ENCODE measurements around the gene DNAAF5.
"Not testable (repeated sequence)": the region's sequence is repeated elsewhere in the genome, so short reads cannot be mapped to it uniquely, and the experiment has no call there.

Gene DNAAF5

DNA sequence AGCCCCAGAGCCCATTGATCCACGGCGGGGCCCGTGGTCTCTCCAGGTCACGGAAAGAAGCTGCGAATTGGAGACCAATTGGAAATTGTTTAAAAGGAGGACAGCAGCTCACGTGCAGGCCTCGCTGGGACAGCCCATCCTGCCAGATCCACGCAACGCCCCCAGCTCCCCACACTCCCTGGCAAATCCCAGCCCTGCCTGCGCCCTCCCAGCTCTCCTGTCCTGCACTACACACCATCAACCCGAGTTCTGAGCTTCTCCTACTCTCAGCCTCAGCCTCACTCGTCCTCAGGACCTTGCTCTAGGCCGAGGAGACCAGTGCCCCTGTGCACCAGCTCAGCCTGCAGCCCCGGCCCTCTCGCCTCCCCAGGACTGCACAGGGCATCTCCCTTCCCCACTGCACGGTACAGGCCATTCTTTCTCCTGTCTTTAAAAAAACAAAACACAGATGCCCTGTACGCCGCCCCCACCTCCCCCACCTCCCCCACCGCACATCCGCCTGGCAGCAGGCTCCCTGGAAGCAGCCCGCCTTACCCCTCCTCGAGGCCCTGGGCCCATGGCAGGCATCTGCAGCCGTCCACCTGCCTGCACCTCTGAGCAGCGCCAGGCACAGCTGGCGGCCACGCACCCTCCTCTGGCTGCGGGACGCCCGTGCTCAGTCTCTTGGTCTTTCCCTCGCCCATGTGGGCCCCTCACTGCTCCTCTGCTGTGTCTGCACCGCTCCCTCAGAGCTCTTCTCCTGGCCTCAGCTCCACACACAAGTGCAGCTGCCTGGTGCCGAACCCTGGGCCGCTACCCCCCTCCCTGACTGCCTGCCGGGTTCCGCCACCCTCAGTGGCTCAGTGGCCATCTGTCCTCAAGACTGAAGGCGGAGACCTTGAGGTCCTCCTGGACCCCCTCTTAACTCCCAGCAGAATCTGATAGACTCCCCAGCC is 57.3 kb downstream of the DNAAF5 start:
- DNase-seq = no peak

DNA sequence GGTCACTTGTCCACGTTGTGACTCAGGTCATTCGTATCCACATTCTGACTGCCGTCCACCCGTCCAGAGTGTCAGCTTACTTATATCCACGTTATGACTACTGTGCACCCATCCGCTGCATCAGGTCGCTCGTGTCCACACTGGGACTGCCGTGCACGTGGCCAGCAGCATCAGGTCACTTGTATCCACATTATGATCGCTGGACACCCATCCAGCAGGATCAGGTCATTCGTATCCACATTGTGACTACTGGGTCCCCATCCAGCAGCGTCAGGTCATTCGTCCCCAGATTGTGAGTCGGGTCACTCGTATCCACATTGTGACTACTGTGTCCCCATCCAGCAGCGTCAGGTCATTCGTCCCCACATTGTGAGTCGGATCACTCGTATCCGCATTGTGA is 58.5 kb downstream of the DNAAF5 start:
- DNase-seq = no peak

DNA sequence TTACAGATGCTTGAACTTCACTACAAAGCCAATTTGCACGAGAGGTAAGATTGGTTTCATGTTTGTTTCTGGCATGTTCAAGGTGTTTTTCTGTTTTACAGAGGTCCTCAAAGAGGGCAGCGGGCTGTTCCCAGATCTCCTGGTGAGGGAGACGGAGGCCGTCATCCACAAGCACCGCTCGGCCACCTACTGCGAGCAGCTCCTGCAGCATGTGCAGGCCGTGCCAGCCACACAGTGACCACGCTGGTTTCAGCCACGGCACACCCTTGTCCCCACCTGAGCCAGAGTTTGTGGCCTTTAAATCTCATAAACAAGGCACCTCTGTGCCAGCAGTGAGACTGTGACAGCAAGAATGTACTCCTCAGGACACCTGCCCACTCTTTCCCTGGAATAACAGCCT is 58.9 kb downstream of the DNAAF5 start:
- DNase-seq = no peak

DNA sequence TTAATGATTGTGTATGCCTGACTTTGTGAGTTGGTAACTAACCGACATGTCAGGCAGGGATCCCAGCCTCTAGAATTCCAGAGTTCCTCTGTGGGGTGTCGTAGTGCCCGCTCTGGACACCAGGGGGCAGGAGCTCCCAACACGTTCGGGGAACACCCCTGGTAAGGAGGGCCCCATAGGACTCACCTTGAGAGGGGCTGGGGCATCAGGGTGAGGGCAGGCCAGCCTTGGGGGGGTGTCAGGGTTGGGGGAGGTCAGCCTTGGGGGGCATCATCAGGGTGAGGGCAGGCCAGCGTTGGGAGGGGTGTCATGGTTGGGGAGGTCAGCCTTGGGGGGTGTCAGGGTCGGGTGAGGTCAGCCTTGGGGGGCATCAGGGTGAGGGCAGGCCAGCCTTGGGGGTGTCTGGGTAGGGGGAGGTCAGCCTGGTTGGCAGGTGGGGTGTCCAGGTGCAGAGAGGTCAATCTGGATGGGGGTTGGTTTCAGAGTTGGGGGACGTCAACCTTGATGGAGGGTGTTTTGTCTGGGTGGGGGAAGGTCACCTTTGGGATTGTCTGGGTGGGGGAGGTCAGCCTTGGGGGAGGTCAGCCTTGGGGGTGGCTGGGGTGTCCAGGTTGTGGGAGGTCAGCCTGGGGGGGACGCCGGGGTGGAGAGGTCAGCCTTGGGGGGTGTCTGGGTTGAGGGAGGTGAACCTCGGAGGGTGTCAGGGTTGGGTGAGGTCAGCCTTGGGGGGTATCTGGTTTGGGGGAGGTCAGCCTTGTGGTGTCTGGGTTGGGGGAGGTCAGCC is 60.2 kb downstream of the DNAAF5 start:
- DNase-seq = peak; percentile 52

DNA sequence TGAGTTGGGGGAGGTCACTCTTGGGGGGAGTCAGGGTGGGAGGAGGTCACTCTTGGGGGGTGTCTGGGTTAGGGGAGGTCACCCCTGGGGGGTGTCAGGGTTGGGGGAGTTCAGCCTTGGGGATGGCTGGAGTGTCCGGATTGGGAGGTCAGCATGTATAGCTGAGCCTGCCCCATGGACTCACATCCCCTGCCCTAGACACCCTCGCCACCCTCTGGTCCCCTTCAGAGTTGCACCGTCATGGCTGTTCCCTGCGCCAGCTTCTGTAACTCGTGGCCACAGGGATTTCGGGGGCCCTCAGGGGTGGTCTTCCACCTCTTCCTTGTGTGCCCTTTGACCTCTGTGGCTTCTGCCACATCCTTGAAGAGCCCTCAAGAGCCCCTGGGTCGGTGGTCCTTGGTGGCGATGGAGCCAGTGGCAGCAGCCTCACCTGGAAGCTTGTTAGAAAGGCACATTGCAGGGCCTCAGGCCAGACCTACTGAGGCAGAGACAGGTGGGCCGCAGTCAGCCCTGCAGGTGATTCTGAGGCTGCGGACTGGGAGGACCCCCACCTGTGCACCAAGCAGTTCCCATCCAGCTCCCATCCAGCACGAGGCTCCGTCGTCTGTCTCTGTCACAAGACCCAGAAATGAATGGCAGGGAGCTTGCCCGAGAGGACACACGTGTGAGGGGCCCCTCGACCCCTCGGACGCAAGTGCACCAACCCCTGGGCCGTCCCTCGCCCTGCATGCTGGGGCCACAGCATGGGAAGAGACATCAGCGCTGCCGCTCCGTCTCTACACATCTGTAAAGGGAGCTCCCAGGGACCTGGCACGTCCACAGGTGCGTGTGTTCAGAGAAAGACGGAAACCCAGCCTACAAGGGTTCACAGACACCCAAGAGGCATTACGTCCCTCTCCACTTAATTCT is 61.1 kb downstream of the DNAAF5 start:
- DNase-seq = no peak

DNA sequence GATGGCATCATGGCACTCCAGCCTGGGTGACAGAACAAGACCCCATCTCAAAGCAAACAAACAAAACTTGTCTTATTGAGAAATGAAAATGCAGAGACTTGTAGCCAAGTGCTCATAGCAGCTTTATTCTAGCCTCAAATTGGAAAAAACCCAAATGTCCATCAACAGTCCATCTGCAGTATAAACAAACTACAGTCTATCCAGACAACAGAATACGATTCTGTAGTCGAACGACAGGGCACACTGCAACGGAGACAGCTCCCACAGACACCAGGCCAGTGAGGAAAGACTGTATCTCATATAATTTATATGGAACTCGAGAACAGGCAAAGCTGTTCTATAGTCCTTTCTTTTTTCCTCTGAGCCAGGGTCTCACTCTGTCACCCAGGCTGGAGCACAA is 65.0 kb downstream of the DNAAF5 start:
- no peak for DNase-seq

DNA sequence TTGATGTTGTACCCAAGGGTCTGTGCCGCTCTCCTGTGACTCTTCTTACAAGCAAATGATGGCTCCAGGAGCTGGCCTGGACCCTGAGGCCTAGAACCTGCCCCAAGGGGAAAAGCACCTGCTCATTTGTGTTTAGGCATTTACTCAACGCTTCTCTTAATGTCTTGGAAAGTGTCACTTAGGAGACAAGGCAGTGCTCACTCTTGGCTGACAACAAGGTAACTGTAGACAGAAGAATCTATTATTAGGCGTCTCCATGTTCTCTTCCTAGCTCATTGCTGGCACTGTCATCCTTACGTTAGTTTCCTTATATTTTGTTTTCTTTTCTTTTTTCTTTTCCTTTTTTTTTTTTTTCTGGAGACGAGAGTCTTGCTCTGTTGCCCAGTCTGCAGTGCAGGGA is 67.7 kb downstream of the DNAAF5 start:
- no peak for DNase-seq

DNA sequence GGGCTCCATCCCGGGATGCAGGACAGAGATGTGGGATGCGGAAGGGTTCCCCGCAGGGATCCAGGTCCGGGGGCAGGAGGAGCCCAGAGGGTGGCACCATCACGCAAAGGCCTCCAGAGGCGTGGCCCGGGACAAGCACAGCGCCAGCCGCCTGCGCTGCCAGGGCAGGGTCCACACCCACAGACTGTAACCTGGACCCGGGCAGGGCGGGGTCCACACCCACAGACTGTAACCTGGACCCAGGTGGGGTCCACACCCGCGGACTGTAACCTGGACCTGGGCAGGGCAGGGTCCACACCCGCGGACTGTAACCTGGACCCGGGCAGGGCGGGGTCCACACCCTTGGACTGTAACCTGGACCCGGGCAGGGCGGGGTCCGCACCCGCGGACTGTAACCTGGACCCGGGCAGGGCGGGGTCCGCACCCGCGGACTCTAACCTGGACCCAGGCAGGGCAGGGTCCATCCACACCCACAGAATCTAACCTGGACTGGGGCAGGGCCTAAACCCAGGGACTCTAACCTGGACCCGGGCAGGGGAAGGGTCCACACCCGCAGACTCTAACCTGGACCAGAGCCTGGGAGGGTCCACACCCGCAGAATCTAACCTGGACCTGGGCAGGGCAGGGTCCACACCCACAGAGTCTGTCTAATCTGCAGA is 68.3 kb downstream of the DNAAF5 start:
- no peak for DNase-seq

DNA sequence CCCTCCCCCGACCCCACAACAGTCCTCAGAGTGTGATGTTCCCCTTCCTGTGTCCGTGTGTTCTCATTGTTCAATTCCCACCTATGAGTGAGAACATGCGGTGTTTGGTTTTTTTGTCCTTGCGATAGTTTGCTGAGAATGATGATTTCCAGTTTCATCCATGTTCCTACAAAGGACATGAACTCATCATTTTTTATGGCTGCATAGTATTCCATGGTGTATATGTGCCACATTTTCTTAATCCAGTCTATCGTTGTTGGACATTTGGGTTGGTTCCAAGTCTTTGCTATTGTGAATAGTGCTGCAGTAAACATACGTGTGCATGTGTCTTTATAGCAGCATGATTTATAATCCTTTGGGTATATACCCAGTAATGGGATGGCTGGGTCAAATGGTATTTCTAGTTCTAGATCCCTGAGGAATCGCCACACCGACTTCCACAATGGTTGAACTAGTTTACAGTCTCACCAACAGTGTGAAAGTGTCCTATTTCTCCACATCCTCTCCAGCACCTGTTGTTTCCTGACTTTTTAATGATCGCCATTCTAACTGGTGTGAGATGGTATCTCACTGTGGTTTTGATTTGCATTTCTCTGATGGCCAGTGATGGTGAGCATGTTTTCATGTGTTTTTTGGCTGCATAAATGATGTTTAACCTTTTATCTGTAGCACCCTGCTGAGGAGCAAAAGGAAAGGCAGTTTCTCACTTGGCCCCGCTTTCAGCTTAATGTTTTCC is 70.1 kb downstream of the DNAAF5 start:
- DNase-seq = not testable (repeated sequence)

DNA sequence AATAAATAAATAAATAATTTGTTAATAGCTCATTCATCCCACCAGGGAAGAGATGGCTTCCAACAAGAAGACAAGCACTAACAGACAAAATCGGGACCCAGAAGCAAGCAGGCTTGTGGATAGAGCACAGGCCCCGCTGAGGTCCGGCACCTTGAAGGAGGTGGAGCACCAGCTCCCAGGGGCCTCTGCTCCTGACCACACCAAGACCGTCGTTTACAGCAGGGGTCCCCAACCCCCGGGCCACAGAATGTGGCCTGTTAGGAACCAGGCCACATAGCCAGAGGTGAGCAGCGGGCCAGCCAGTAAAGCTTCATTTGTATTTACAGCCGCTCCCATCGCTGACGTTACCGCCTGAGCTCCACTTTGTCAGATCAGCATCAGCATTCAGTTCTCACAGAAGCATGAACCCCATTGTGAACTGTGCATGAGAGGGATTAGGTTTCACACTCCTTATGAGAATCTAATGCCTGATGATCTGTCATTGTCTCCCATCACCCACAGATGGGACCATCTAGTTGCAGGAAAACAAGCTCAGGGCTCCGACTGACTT is 72.5 kb downstream of the DNAAF5 start:
- no peak for DNase-seq

DNA sequence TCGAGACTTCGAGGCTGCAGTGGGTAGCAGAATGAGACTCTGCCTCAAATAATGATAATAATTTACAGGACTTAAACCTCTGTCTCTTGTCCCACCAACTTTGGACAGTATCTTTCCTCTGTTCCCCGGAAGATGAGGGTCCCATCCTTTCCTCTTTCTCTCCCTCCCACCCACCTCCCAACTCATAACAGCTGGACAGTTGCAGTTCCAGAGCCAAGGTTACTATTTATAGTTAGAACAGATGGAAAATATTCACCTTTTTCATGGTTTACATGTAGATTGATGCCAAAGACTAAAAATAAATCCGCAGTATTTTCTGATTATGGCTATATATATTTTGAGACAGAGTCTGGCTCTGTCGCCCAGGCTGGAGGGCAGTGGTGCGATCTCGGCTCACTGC is 74.2 kb downstream of the DNAAF5 start:
- no peak for DNase-seq

DNA sequence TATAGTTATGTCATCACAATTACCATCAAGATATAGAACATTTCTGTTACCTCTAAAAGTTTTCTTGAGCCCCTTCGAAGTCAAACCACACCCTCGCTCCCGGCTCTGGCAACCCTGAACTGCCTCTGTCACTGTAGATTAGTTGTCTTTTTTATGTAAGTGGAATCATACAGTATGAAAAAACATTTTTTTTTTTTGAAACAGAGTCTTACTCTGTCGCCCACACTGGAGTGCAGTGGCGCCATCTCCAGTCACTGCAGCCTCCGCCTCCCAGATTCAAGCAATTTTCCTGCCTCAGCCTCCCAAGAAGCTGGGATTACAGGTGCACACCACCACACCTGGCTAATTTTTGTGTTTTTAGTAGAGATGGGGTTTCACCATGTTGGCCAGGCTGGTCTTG is 74.9 kb downstream of the DNAAF5 start:
- DNase-seq = not testable (repeated sequence)

DNA sequence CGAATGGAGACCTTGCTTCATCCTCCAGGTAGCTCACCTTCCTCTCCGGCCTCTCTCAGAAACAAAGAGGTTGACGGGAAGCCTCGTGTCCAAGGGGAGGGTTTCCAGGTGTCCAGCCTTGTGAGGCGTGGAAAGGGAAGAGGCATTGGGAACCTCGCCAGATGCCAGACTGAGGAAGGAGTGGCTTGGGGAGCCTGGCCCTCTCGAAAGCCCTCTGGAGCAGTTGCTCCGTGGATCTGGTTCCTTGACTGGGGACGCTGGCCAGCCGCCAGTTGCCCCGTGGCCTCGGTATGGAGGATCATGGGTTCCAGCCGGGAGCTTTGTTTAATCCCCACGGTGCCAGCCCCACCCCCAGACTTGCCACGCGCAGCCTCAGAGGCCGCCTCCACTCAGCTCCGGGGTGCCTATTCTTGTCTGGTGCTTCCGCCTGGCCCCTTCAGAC is 75.5 kb downstream of the DNAAF5 start:
- DNase-seq = no peak

DNA sequence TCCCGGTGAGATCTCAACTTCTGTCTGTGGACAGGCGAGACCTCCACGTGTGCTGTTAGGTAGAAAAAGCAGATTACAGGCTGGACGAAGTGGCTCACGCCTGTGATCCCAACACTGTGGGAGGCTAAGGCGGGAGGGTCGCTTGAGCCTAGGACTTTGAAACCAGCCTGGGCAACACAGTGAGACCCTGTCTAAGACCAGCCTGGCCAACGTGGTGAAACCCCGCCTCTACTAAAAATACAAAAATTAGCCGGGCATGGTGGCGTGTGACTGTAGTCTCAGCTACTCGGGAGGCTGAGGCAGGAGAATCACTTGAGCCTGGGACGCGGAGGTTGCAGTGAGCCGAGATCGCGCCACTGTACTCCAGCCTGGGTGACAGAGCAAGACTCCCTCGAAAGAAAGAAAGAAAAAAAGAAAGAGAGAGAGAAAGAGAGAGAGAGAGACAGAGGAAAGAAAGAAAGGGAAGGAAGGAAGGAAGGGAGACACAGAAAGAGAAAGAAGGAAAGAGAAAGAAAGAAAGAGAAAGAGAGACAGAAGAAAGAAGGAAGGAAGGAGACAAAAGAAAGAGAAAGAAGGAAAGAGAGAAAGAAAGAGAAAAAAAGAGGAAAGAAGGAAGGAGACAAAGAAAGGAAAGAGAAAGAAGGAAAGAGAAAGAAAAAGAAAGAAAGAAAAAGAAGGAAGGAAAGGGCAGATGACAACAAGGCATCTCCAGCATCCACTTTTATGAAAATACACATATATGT is 76.2 kb downstream of the DNAAF5 start:
- no peak for DNase-seq

DNA sequence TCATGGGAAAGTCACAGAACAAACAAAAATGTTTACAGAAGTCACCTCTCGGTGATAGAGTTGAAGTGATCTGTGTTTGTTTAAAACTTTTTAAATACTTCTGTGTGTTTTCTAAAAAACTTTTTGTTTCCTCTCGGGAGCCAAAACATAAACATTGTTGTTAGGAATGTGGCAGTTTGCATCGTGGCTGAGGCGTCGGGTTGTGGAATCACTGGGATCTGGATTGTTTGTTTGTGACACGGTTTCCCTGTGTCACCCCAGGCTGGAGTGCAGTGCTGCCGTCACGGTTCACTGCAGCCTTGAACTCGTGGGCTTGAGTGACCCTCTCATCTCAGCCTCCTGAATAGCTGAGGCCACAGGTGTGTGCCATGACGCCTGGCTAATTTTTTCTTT is 76.7 kb downstream of the DNAAF5 start:
- DNase-seq = no peak

DNA sequence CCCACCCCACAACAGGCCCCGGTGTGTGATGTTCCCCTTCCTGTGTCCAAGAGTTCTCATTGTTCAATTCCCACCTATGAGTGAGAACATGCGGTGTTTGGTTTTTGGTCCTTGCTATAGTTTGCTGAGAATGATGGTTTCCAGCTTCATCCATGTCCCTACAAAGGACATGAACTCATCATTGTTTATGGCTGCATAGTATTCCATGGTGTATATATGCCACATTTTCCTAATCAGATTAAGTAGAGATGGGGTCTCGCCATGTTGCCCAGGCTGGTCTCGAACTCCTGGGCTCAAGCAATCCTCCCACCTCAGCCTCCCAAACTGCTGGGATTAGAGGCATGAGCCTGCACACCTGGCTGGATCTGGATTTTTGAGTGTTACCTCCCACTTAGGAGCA is 77.3 kb downstream of the DNAAF5 start:
- DNase-seq = not testable (repeated sequence)

DNA sequence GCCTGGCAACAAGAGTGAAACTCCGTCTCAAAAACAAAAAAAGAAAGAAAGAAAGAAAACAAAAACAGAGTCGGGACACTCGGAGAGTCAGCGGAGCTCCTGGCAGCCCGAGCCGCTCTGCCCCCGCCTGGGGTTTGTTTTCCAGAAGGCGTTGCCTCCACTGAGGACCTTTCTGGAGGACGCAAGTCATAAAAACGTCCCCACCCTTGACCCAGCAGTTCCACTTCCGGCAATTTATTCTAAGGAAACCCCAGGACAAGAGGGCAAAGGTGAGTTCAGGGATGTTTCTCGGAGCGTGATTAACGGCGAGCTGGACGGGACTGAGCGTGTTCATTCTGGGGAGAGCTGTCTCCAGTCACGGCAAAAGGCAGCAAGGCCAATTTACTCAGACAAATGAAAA is 78.8 kb downstream of the DNAAF5 start:
- DNase-seq = no peak

DNA sequence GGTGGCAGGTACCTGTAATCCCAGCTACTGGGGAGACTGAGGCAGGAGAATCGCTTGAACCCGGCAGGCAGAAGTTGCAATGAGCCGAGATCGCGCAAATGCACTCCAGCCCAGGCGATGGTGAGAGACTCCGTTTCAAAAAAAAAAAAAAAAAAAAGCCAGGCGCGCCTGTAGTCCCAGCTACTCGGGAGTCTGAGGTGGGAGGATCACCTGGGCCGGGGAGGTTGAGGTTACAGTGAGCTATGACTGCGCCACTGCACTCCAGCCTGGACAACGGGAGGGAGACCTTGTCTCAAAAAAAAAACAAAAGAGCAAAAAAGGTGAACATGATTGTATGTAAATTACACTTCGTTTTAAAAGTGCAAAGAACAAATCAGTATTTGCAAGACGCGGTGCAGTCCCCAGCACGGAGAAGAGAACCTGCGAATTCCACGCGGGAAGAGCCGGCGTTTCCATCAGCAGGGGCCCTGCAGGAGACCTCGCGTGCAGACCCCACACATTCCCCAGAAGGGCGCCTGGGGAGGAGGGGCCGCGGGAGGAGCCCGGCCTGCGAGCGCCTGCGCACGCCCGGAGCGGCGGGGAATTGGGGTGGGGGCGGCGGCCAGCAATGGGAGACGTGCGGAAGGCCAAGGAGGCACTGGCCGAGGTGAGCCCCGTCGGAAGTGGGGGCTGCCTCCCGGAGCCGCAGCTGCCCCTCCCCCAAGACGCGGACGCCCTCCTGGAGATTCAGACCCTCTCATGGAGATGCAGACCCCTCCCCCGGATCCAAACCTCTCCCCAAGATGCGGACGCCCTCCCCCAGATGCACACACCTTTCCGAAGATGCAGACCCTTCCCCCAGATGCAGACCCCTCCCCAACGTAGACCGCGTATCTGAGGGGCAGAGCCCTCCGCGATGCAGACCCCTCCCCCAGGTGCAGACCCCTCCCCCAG is 89.1 kb downstream of the DNAAF5 start:
- peak; percentile 18 for DNase-seq

DNA sequence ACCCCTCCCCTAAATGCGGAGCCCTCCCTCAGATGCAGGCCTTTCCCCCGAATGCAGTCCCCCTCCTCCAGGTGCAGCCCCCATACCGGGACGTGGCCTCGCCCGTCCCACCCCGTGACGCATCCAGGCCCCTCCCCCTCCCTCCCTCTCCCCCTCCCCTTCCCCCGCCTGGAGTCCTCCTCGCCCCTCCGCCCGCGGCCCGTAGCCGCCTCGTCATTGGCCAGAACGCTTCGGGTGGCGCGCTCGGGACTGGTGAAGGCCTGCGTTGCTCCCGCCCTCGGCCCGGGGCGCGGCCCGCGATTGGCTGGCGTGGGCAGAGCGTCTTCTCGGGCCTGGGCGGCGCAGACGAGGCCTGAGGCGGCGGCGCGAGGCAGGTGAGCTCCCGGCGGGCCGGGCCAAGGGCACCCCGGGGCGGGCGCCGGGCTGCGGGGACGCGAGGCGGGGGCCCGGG is 89.8 kb downstream of the DNAAF5 start:
- peak; percentile 97 for DNase-seq

Data from fibroblast of skin of back (primary cell).